ENCODE results near the gene WASHC2A.
"Not testable (repeated sequence)": the region's sequence is repeated elsewhere in the genome, so short reads cannot be mapped to it uniquely, and the experiment has no call there.

WASHC2A gene

DNA sequence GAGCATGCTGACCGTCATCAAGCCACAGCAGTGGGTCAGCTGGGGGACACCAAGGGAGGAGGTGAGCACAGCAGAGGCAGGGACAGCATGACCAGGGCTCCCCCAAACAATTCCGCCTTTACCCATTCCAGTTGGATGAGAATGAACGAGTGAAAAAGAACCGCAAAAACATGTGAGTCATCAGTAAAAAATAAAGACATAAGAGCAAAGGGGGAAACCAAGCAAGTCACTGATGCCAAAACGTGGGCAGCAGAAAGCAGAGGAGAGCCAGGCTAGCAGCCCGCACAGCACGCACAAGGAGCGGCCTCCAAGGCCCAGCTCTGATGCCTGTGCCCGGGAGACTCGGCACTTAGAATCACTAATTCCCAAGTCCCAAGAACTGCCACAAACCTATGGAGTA lies 7.8 kb upstream of the WASHC2A start:
- not testable (repeated sequence) for DNase-seq (ENCODE audit: extremely low read depth in 1 of 2, low read depth in 1 of 2)

DNA sequence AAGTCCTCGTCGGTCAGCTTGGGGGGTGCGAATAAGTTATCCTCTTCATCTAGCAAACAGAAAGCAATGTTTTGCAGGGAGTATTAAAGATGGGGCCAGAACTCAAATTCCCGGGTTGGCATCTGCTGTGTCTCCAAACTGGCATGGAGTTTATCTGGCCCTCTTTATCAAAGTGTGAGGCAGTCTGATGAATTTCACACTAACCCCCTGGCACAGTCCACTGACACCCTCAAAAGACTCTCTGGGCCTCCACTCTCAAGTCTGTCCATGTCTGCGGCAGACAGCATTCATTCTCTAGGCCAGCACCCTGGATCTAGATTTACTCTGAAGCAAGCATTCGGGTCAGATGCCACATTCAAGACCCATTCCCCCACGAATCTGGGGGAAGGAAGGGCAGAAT lies 6.2 kb upstream of the WASHC2A start:
- DNase-seq (ENCODE audit: extremely low read depth in 1 of 2, low read depth in 1 of 2), result not testable (repeated sequence)

DNA sequence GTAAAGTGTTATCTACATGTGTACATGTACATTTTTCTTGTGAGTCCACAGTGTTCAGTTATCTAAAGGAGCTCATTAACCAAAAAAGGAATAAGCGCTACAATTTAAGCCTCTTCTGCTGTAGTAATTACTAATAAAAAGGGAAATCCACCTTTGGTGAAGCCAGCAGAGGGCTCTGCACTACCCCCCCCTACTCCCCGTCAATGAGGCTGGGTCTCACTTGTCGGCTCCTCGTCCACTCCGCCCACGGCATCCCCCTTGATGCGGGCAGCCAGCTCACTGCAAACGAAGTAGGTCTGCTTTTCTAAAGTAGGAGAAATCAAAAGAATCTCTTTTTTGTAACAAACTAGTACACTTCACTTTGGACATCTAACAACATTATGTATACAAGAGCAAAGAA lies 4.7 kb upstream of the WASHC2A start:
- DNase-seq (ENCODE audit: extremely low read depth in 1 of 2, low read depth in 1 of 2), result no peak

DNA sequence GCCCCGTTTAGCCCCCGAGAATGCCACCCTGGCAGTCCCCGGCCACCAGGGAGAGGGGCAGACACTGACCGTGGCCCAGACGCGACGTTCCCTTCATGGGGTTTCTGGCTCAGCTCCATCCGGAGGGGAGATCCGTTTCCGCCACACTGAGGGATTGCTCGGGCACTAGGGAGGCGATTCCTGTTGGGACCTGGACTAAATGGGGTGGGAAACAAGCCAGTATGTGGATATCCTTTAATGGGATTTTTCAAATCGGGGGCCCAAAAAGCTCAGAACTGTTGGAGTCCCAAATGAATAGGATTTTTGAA lies 552 bp downstream of the WASHC2A start:
- DNase-seq (ENCODE audit: extremely low read depth in 1 of 2, low read depth in 1 of 2), result not testable (repeated sequence)

DNA sequence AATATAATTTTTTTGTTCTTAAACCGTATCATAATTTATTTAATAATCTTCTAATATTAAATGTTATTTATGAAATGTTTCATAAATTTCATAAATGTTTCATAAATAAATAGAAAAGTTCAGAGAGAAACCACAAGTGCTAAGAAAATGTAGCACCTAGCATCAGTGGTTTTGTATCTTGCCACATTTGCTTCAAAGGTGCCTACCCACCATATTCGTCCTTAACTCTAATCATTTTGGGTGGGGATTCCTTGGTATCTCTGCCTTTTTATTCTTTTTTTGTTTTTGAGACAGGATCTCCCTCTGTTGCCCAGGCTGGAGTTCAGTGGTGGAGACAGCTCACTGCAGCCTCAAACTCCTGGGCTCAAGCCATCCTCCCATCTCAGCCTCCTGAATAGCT lies 7.4 kb downstream of the WASHC2A start:
- DNase-seq (ENCODE audit: extremely low read depth in 1 of 2, low read depth in 1 of 2), result not testable (repeated sequence)

DNA sequence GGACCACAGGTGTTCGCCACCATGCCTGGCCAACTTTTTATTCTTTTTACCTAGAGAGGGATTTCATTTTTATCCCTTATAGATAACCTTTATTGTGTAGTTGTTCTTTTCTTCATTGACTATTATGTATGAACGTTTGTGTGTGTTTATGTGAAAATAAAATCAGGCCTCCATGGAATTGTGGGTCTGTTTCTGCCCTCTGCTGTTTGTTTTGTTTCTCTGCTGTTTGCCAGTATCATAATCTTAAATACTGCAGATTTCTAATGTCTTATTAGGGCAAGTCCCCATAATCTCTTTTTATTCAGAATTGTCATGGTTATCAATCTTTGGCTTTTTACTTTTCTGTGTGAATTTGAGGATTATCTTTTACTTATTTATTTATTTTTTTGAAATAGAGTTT lies 7.8 kb downstream of the WASHC2A start:
- DNase-seq (ENCODE audit: extremely low read depth in 1 of 2, low read depth in 1 of 2), result not testable (repeated sequence)

DNA sequence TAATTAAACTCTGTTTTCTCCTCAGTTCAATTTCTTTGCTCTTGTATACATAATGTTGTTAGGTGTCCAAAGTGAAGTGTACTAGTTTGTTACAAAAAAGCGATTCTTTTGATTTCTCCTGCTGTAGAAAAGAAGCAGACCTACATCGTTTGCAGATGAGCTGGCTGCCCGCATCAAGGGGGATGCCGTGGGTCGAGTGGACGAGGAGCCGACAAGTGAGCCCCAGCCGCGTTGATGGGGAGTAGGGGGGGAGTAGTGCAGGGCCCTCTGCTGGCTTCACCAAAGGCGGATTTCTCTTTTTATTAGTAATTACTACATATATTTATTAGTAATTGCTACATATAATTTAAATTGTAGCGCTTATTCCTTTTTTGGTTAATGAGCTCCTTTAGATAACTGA lies 23.6 kb downstream of the WASHC2A start:
- not testable (repeated sequence) for DNase-seq (ENCODE audit: extremely low read depth in 1 of 2, low read depth in 1 of 2)

DNA sequence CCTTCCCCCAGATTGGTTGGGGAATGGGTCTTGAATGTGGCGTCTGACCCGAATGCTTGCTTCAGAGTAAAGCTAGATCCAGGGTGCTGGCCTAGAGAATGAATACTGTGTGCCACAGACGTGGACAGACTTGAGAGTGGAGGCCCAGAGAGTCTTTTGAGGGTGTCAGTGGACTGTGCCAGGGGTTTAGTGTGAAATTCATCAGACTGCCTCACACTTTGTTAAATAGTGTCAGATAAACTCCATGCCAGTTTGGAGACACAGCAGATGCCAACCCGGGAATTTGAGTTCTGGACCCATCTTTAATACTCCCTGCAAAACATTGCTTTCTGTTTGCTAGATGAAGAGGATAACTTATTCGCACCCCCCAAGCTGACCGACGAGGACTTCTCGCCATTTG lies 25.2 kb downstream of the WASHC2A start:
- DNase-seq (ENCODE audit: extremely low read depth in 1 of 2, low read depth in 1 of 2), result not testable (repeated sequence)

DNA sequence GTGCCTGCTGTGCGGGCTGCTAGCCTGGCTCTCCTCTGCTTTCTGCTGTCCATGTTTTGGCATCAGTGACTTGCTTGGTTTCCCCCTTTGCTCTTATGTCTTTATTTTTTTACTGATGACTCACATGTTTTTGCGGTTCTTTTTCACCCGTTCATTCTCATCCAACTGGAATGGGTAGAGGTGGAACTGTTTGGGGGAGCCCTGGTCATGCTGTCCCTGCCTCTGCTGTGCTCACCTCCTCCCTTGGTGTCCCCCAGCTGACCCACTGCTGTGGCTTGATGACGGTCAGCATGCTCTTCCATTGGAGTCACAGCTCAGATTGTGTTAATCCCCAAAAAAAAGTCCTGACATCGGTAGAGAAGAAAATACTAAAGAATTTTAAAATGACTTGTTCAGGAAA lies 26.9 kb downstream of the WASHC2A start:
- DNase-seq (ENCODE audit: extremely low read depth in 1 of 2, low read depth in 1 of 2), result not testable (repeated sequence)

DNA sequence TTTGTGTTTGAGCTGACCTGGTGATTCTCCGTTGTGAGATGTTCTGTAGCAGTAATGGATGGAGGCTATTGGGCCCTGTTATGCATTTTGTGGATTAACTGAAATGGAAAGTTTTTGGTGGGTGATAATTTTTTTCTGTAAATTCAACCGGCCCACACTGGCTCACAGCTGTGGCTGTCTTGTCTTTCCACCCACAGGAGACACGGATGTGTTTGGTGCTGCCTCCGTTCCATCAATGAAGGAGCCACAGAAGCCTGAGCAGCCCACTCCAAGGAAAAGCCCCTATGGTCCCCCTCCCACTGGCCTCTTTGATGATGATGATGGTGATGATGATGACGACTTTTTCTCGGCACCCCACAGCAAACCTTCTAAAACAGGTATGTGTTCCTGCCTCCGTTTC lies 27.6 kb downstream of the WASHC2A start:
- not testable (repeated sequence) for DNase-seq (ENCODE audit: extremely low read depth in 1 of 2, low read depth in 1 of 2)

DNA sequence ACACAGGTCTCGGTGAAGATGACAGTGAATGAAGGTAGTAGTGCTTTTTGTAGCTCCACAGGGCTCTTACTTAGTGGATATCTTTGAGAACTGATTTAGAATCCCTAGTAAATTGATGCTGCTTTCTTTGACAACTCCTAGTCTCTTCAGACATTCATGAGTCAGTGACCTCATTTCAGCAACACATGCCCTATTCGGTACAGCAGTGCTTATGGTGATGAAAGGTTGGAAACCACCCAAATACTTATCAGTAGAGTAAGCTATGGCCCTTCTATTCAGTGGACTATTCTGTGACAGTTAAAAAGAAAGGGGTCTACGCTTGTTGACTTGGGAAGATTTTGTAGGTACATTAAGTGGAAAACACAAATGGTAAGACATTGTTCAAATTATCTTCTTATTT lies 29.0 kb downstream of the WASHC2A start:
- not testable (repeated sequence) for DNase-seq (ENCODE audit: extremely low read depth in 1 of 2, low read depth in 1 of 2)

DNA sequence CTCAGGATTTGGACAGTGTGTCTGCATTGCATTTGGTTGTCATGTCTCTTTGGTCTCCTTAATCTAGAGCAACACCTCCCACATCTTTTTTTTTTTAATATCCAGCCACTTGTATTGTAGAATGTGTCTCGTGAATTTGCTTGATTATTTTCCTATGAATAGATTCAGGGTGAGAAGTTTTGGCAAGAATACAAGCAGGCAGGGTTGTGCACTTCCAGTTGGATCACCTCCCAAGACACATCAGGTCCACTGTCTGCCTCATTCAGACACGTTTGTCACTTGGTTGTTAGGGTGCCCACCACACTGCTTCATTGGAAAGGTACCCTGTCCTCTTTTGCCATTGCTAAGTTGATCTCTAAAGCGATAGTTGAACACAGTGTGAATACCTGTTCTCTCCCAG lies 30.9 kb downstream of the WASHC2A start:
- not testable (repeated sequence) for DNase-seq (ENCODE audit: extremely low read depth in 1 of 2, low read depth in 1 of 2)

DNA sequence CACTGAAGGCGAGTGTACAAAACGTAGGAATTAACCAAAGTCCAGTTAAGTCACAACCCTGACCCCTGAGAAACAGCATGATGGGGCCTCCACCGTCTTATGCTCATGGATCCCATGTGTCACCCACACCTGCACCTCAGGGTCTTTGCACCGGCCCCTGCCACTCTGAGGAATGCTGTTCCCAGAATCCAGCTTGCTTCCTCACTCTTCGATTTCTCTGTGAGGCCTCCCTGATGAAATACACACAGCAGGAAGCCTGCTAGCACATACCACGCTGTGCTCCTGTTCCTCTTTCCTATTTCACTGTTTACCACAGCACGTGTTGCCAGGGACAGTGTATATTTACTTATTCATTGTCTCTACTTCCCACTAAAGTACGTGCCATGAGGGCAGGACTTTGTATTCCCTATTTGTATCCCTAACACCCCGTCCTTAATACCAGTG lies 33.4 kb downstream of the WASHC2A start:
- not testable (repeated sequence) for DNase-seq (ENCODE audit: extremely low read depth in 1 of 2, low read depth in 1 of 2)

DNA sequence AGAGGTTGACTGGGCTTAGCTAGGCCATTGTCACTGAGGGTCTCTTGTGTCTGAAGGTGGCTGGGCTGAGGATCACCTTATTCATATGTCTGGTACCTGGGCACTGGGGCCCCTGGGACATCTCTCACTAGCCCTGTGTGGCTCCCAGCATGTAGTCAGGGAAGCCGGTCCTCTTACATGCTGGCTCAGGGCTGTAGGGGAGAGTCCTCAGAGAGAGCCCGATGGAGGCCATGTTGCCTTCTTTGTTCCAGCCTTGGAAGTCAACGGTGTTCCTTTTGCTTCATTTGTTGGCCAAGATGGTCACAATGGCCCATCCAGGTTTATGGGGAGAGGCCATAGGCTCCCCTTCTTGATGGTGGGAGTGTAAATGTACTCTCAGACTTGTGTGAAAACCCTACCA lies 34.0 kb downstream of the WASHC2A start:
- not testable (repeated sequence) for DNase-seq (ENCODE audit: extremely low read depth in 1 of 2, low read depth in 1 of 2)

DNA sequence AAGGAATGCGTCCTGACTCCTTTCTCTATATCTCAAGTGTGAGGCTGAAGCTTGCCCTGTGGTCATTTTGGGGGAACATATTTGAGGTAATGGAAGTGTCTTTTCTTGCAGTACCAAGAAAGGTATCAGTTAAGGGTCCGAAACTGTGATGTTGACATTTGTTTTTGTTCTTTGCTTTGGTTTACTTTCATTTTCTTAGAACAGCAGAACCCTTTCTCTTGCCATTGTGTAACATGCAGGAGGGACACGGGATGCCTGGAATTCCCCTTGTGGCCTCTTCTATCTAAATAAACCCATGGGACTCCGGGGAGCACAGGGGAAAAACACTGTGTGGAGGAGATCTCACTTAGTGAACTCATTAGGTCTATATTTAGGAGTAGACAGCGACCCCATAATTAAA lies 34.5 kb downstream of the WASHC2A start:
- not testable (repeated sequence) for DNase-seq (ENCODE audit: extremely low read depth in 1 of 2, low read depth in 1 of 2)

DNA sequence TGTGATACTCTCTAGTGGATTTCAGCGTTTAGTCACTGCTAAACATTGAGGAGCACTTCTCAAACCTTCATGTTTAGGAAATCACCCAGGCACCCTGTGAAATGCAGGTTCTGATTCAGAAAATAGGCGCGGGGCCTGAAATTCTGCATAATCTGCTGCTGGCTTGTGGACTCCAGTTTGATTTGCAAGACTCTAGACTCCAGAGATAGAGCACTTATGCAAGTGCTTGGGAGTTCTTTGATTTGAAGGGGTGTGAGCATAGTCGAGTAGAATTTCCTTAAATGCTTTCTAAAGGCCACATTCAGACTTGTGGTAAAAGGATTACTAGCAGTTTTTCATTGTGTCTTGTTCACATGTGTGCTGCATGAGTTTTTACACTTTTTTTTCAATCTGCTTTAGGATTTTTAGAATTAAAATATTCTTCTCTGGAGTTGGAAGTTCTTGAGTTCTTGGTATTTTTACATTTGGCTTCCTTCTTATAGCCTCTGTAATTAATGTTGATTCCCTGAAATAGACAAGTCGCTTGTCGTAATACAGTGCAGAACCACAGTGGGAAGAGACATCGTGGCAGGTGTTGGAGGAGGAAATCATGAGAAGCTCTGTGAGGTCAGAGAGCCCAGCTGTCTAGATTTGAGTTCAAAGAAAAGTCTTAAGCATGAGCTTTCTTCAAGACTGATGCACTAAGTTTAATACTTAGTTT lies 41.4 kb downstream of the WASHC2A start:
- DNase-seq (ENCODE audit: extremely low read depth in 1 of 2, low read depth in 1 of 2), result not testable (repeated sequence)

DNA sequence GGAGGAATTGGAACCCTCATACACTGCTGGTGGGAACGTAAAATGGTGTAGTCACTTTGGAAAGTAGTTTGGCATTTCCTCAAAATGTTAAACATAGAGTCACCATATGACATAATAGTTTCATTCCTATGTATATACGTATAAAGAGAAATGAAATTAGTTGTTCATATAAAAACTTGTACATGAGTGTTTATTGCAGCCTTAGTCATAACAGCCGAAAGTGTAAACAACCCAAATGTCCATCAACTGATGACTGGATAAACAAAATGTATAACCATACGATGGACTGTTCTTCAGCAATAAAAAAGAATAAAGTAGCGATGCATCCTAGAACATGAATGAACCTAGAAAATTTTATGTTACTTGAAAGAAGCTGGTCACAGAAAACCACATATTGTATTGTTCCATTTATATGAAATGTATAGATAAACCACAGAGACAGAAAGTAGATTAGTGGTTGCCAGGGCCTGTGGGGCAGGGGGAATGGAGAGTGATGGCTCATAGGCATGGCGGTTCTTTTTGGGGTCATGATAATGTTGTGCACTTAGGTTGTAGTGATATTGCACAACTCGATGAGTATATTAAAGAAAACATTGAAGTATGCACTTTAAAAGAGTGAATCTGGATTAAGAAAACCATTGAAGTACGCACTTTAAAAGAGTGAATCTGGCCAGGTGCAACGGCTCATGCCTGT lies 44.8 kb downstream of the WASHC2A start:
- not testable (repeated sequence) for DNase-seq (ENCODE audit: extremely low read depth in 1 of 2, low read depth in 1 of 2)

DNA sequence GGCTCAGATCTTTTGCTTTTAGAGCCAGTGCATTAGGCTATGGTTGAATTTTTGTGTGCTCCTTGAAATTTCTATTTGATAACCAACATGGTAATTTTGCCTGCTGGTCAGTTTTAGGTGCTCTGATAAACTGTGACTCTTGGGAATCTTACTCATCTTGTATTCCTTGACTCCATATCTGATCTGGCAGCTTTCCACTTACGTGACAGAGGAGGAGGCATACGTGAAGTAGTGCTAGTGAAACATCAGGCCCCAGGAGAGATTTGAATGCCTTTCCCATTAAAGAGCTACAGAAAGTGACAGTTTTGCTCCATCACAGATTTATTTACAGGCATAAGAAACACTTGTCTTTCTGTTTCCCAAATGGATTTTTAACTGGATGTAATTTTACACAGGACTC lies 59.0 kb downstream of the WASHC2A start:
- not testable (repeated sequence) for DNase-seq (ENCODE audit: extremely low read depth in 1 of 2, low read depth in 1 of 2)

DNA sequence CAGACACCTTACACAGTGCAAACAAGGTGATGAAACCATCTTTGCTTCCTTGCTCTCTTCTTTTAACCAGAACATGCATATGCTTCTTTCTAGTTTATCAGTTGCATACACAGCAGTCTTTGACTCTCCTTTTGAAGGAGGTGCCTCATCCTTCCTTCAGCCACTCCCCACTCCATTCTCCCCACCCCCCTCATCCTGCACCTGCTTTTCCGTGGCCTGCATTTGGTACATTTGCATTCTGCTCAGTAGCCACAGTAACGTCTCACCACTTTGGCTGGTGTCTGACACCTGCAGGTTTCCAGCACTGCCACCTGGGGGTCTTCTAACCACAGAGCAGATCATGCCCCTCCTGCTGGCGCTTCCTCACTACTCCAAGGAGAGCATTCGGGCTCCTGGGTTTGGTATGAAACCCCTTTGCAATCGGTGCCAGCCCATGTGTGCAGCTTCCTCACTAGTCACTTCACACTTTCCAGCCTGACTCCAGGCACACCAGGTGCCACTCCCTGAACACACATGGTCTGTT lies 60.1 kb downstream of the WASHC2A start:
- not testable (repeated sequence) for DNase-seq (ENCODE audit: extremely low read depth in 1 of 2, low read depth in 1 of 2)

DNA sequence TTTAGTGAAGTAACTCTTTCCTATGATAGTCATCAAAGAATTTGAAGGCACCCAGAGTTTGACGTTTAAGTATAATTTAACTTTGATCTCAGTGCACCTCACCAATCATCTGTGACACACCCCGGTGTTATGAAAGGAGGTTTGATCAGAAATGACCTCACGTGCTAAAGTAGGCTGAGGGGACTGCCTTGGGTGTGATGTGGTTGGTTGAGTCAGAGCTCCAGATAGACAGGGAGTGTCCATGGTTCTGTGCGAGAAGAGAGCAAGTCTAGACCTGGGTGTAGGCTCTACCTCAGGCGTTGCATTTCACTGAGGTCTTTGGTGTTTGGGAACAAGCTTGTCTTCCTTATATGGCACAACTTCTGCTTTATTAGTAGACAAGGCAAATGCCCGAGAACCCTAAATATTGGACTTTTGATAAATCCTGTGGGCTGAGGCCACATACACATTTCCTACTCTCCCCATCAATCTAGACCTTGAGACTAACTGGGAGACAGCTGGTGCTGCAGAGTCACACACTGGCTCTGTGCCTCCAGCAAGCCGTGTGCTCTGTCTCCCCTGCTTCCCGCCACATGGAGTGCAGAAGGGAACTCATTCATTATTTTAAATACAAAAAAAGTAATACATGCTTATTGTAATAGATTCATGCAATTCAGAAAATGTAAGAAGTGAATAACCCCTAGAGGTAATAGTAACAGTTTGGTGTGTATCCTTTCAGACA lies 63.7 kb downstream of the WASHC2A start:
- DNase-seq (ENCODE audit: extremely low read depth in 1 of 2, low read depth in 1 of 2), result not testable (repeated sequence)

DNA sequence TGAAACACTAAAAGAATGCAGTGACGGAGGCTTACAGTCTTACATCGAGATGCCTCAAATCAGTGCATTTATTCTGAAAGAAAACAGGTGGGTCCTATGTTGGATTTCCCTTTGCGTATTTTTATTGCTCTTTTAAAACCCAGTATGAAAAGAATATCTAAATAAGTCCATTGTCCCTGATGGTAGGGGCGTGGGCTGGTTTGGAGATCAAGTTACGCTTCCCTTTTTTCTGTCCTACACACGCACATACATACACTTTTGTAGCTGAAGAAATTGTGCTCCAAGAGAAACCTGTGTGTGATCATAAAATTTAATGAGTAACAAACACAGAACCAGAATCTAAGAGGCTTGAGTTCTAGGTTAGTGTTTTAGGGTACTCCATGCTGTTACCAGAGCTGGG lies 64.6 kb downstream of the WASHC2A start:
- not testable (repeated sequence) for DNase-seq (ENCODE audit: extremely low read depth in 1 of 2, low read depth in 1 of 2)

DNA sequence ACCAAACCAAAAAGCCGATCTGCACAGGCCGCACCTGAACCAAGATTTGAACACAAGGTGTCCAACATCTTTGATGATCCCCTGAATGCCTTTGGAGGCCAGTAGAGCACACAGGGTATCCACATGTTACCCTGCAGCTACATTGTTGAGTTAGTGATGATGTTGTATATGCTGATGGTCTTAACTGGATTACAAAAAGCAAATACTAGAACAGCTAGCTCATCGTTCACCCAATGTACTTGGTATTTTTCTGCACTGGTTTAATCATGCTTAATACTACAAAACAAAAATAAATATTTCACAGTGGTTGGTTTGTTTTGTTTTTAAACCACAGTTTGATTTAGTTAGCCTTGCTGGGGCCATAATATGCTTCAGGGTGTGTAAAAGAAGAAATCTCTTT lies 65.1 kb downstream of the WASHC2A start:
- not testable (repeated sequence) for DNase-seq (ENCODE audit: extremely low read depth in 1 of 2, low read depth in 1 of 2)

Measured in stimulated activated CD8-positive, alpha-beta memory T cell treated with anti-CD3 and anti-CD28 coated beads, Interleukin-7, amount 100 ng/mL, for 48 hours (primary cell).